TTC549 (cell line): ENCODE results near the gene LIN52.
A peak's percentile ranks its signal among the peaks of the same experiment; 100 is the strongest.

ENCODE experiments used
- FAIRE-seq: peaks from 2 replicates; lab custom pipeline; 2012; peaks lifted over from hg19 to GRCh38; lab: Jason Lieb, UNC

LIN52 gene

GRCh38 chr14:74194506-74195274 is 109.9 kb downstream of the LIN52 start:
- FAIRE-seq = no peak

DNA sequence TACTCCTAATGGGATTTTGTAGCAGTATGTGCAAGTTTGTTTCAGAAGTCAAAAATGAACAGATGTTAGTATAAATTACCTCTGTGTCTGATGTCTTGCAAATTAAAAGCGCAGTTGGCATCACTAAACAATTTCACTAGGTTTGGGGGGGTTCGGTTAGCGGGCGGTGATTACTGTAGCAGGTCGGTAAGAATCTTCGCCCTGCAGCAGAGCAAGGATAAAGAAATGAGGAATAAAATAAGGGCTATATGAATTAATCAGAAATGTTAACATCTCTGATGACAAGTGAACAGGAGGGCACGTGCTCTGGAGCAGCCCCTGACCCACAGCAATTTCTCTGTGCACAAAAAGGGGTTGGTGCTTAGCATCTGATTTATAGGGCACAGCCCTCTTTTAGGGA is 110.9 kb downstream of the LIN52 start:
- FAIRE-seq = no peak

GRCh38 chr14:74198441-74199234 is 113.9 kb downstream of the LIN52 start:
- FAIRE-seq = no peak

GRCh38 chr14:74202113-74202512 is 117.4 kb downstream of the LIN52 start:
- FAIRE-seq = no peak

DNA sequence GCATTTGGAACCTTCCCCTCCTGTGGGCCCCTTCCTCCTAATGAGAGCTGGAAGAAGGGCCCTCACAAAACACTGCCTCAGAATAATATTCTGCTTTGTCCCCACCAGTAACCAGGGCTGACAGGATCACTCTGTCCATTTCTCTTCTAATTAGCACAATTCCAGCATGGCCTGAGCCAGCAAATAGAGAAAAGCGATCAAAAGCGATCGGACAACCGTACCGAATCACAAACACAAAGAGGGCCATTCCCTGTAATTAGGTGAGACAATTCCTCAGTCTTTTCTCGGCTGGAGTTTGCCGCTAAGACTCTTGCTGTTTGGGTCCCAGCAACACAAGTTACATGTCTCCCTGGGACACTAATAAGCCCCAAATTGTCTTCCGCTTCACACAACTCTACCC is 118.9 kb downstream of the LIN52 start:
- FAIRE-seq = no peak

DNA sequence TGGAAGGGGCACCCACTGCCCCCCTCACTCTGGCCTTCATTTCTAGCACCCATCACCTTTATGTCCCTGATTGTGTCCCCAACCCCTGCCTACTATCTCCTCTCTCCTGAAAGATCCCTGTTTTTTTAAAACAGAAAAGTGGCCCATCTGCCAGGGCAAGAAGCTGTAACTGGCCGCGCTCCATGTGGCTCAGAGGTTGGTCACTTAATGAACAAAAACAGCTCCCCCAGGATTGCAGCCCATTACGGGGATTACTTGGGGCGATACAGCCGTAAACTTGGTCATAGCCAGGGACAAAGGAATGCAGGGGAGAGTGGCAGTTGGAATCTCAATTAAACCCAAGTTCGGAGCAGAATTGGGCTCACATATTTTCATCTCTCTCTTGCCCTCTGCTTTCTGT is 119.7 kb downstream of the LIN52 start:
- no peak for FAIRE-seq

DNA sequence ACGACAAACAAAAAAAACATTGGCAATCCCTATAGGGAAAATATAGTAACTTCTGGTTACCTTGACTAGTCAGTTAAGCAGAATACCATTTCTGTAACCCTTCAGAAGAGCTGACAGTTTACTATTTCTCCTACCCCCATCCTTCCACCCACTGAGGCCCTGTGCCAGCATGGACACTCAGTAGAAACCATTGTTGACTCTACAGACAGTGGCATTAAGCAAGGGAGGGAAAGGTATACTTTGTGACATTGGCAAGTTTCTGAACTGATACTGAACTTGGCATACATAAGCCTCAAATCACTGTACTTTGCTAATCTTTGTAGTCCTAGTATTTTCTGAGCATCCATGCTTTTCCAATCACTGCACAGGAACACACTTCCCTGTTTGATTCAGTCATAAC is 121.1 kb downstream of the LIN52 start:
- no peak for FAIRE-seq

DNA sequence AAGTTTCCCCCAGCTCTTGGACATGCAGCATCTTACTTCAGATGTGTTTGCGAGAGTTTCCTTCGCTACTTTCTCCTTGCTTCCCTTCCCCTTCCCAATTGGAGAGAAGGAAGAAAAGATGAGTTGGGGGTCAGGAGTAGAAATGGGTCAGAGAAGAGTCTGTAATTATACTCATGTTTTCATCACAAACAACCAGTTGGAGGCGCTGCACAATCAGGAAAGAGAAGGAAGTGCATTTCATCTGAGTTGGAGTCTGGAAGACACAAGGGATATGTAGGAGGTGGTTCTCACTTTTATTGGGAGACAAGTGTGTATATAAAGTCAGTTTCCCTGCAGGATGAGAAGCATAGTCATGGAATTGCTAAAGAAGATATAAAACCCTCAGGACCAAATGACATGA is 123.2 kb downstream of the LIN52 start:
- peak; percentile 23 for FAIRE-seq

- FAIRE-seq = no peak
Observed at GRCh38 chr14:74208642-74209041, 123.9 kb downstream of the LIN52 start.

DNA sequence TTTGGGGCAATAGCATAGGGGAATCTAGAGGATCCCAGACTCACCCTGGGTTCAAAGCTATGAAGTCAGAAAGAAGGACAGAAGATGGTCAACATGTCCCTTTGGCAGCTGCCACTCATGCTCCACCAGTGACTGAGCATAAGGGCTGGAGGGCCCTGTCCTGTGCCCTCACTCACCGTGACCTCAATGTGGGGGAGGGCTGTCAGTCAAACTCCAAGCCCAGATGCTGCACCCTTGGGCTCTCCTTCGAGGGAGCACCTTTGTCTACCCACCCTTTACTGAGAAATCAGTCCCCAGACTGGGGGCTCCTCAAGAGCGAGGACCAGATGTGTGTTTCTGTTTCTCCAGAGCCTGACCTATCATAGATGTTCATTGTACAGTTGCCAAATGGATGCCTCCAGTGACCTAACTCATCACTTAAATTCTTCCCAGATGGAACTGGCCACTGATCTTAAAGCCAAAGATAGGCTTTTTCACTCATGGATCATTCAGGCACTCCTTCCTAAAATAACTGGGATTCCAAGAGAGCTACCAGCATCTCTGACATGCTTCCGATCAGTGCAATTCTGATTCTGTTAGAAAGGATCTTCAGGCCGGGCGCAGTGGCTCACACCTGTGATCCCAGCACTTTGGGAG is 127.3 kb downstream of the LIN52 start:
- FAIRE-seq = no peak

DNA sequence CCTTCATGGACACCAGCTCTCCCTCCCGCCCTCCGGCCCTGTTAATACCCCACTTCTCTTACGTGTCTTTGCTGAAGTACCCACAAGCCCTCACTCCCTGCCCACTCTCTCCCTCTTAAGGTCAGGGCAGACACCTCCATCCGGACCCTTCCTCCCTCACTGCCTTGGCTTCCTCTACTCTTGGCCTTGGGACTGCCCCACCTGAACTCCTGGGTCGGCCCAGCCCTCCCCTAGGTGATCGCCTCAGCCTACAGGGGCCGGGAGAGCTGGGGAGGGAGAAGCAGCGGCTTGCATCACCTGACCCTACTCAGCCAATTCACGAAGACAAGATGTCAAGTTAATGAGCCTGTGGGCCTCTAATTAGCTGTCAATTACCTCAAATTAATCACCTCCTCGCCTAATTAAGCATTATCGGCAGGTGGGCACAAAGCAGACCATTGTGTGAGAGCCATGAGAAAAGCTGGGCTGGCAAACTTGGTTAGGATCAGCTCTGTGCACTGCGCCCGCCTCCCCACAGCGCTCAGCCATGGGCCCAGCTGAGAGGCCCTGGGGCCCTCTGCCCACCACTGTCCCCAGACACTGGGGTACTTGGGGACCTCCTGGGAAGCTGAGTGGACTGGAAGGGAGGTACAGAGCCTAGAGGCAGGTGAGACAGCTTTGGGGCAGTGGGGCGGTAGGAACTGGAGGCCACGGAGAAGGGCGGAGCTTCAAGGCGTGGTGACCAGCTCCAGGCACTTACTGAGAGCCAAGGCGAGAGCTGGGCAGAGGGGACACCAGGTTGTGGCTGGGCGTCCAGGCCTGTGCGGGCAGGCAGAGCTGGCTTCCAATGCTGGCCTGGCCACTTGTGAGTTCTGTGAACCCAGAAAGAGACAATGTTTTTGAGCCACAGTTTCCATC is 129.4 kb downstream of the LIN52 start:
- FAIRE-seq = no peak

- no peak for FAIRE-seq
Observed at GRCh38 chr14:74216671-74217070, 131.9 kb downstream of the LIN52 start.

DNA sequence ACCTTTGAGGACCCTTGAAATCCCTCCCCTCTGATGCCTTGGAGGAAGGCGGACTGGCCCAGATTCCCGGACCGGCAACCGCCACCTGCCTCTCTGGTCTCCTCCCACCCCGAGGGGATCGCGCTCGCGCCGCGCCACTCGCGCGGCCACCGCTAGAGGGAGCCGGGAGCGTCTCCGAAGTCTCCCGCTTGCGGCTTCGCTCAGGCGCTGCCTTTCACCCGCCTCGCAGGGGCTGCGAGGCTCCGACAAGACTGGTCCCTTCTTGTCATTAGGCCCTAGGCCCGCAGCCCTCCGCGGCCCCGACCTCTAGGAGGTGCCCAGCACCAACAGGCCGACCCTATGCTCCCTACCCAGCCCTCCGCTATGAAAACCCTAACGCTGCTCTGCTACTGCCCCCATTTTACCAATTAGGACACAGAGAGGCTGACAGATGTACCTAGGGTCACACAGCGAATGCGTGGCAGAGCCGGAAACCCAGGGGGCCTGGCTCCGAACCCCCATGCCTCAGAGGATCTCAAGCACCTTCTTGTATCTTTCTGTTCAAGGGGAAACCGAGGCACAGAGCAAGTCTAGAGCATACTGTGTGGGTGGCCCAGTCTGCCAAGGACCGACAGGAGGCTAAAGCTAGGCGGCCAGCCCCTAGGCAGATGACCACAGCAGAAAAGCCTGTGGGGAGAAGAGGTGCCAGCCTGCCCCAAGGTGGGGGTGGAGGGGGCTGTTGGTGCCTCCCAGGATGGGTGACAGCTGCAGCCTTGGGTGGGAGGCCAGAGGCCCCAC is 133.1 kb downstream of the LIN52 start:
- no peak for FAIRE-seq

DNA sequence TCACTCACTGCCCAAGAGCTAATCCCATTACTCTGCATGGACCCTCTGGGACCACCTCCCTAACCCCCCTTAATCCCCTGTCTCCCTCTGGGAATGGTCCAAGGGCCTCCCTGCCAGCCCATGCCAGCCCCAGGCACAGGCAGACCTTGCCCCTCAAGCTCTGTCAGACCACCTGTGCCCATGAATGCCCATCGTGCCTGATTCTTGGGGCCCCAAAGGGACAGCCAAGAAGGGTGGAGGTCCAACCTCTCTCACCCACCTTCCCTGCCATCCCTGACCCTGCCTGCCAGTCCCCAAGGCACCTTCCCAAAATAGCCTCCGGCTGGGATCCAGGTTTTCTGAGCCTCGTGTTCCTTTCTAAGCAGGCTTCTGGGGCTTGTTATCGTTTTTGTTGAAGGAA is 133.7 kb downstream of the LIN52 start:
- FAIRE-seq = no peak

DNA sequence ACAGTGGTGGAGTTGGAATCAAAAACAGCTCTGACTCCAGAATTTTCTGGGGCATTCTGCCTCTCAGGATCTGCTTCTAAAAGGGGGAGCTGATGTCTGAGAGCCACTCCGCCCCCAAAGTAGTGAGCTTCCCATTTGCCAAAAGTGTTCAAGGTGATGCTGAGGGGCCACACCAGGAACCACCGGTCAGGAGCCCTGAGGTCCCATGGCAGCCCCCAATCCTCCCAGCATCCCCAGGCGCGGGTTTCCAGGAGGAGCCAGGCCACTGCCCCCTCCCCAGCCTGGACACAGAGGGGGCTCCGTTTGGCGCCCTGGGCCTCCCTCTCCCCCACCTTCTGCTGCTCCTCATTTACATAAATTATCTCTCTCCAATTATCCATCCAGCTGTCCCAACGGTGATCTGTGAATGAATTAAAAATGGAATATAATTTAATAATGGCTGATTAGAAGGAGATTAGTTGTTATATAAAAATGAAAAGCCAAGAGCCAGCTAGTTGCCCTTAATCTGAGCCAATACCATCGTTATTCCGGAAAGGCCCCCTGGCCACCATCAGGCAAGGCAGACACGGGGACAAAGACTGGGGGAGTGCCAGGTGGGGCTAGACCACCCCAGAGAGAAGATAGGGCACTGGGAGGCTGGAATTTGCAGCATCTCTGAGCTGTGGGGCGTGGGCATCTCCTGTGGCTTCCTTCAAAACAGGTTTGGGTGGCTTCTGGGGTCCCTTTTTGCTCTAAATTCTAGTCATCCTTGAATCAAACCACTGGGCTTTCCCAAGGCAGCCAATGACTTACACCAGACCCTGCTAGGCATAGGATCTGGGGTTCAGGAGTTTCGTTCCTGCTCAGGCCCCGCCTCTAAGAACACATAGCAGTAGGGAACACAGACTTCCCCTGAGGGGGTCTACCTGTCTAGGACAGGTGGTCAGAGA is 134.8 kb downstream of the LIN52 start:
- no peak for FAIRE-seq

- no peak for FAIRE-seq
Observed at GRCh38 chr14:74220991-74221390, 136.2 kb downstream of the LIN52 start.

DNA sequence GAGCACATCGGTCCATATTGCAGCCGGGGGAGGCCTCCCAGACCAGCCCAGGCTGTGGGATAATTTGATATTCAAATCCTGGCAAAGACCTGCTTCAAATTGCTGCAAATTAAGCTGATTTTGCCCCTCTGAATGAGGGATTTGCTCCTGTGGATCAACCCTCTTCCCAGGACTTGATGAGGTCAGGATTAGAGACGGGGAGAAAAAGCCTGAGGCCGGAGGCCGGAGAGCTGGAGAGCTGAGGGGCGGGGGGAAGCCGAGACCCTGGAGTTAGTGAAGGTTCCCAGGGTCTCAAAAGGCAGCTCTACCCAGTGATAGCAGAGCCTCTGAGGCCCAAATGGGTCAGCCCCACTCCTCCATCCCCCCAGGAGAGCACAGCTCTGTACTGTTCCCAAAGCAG is 137.0 kb downstream of the LIN52 start:
- FAIRE-seq = no peak

- FAIRE-seq = no peak
Observed at GRCh38 chr14:74223016-74223415, 138.3 kb downstream of the LIN52 start.

GRCh38 chr14:74231784-74232183 is 147.0 kb downstream of the LIN52 start:
- no peak for FAIRE-seq

DNA sequence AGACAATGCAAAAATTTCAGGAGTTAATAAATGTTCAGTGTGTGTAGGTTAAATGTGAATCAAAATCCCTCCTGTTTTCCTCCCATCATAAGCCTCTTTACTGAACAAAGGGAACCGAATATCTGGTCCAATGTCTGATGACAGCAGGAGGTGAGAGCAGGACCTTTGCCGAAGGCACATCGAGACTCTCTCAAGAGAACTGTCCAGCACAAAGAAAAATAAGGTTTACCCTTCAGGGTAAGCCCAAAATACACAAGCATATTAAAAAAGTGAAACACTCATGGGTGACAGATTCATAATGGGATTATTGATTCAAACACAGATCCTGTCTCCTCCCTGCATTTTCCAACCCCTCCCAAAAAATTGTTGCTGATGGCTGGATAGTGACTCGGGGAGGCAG is 150.3 kb downstream of the LIN52 start:
- no peak for FAIRE-seq
